B cell (primary cell): Measurements from ENCODE around the gene TMEM131. TPM values are rescaled to one million over a fixed set of nuclear protein-coding genes. Genes with fewer than 3 reads are reported as not detected.

Experiments used
- ATAC-seq: fragments of 200-7000 bp; cut with Tn5 transposase; one replicate; pipeline ENCODE4 v1.10.0; 2021; ENCODE audit warnings: low read depth, mild to moderate bottlenecking, moderate number of reproducible peaks, moderate library complexity
- CTCF ChIA-PET: fragments of 350-600 bp; sonication (Branson Sonifier 250); formaldehyde crosslinking; loops from one replicate; lab custom pipeline; 2021; ENCODE audit warnings: antibody characterized with exemption, inconsistent platforms; lab: Charles Lee
- POLR2A ChIA-PET: fragments of 350-600 bp; sonication (Branson Sonifier 250); formaldehyde crosslinking; loops from one replicate; lab custom pipeline; 2021; ENCODE audit warnings: antibody characterized with exemption; lab: Charles Lee
- DNase-seq: peaks from one replicate; pipeline ENCODE4 v3.0.0; 2013
- H2AFZ ChIP-seq: 2 replicates; pipeline ENCODE4 v1.6.1; 2012; ENCODE audit warnings: mild to moderate bottlenecking, low read depth, low read length; ENCODE audit not compliant: insufficient read depth, poor library complexity, severe bottlenecking
- H3K27ac ChIP-seq, 2 donors: 1 replicate in 1 of 2; 2 replicates in 1 of 2; pipeline ENCODE4 v1.5.1; 2012 to 2013; ENCODE audit warnings: low read length in 2 of 2, mild to moderate bottlenecking in 2 of 2, moderate library complexity in 1 of 2
- H3K27me3 ChIP-seq, 4 experiments: fragments of 200-600 bp in 1 of 4; sonication (generic) in 1 of 4; replicated peaks in 1 of 4; 1 replicate in 2 of 4; 2 replicates in 2 of 4; pipeline versions ENCODE4 v1.6.1 to v1.7.0; 2013 to 2016; ENCODE audit warnings: low read length in 3 of 4, mild to moderate bottlenecking in 2 of 4, mixed read lengths in 1 of 4, moderate library complexity in 1 of 4; ENCODE audit not compliant: insufficient read depth in 4 of 4, control insufficient read depth in 3 of 4; ENCODE audit errors: control extremely low read depth in 1 of 4
- H3K36me3 ChIP-seq, 2 experiments: replicated peaks in 1 of 2; 1 replicate in 1 of 2; 2 replicates in 1 of 2; pipeline versions ENCODE4 v1.6.1 to v1.7.1; 2013; ENCODE audit warnings: low read length in 1 of 2; ENCODE audit not compliant: insufficient read depth in 2 of 2, control insufficient read depth in 1 of 2; ENCODE audit errors: control extremely low read depth in 1 of 2, extremely low read depth in 1 of 2
- H3K4me1 ChIP-seq, 2 donors: fragments of 200-600 bp in 1 of 2; sonication (generic) in 1 of 2; 1 replicate in 1 of 2; 2 replicates in 1 of 2; pipeline versions ENCODE4 v1.5.1 to v1.6.1; 2013 to 2017; ENCODE audit warnings: low read length in 2 of 2; ENCODE audit not compliant: control insufficient read depth in 2 of 2, insufficient read depth in 2 of 2
- H3K4me2 ChIP-seq: replicated peaks from 2 replicates; pipeline ENCODE3; 2012; ENCODE audit warnings: mild to moderate bottlenecking, low read depth, low read length; ENCODE audit not compliant: poor library complexity, severe bottlenecking
- H3K4me3 ChIP-seq, 5 experiments: fragments of 200-600 bp in 1 of 5; sonication (generic) in 1 of 5; 1 replicate in 3 of 5; 2 replicates in 2 of 5; pipeline versions ENCODE4 v1.5.1 to v1.7.0; 2011 to 2016; ENCODE audit warnings: low read length in 4 of 5, mild to moderate bottlenecking in 4 of 5, low read depth in 2 of 5, control low read depth in 1 of 5, moderate library complexity in 1 of 5; ENCODE audit not compliant: insufficient read depth in 1 of 5; ENCODE audit errors: control extremely low read depth in 1 of 5, extremely low read depth in 1 of 5
- H3K79me2 ChIP-seq: fragments of 200-600 bp; sonication (generic); one replicate; pipeline ENCODE4 v1.6.0; 2016; ENCODE audit warnings: low read length; ENCODE audit not compliant: control insufficient read depth, insufficient read depth
- H3K9ac ChIP-seq: fragments of 200-600 bp; sonication (generic); 2 replicates; pipeline ENCODE4 v1.6.1; 2017; ENCODE audit warnings: mild to moderate bottlenecking, low read length, moderate library complexity
- H3K9me3 ChIP-seq, 3 donors: one replicate each; pipeline versions ENCODE4 v1.6.1 to v1.7.1; 2013; ENCODE audit warnings: low read length in 2 of 3; ENCODE audit not compliant: control insufficient read depth in 2 of 3, insufficient read depth in 1 of 3; ENCODE audit errors: control extremely low read depth in 1 of 3
- H4K20me1 ChIP-seq: 2 replicates; pipeline ENCODE4 v1.6.0; 2012; ENCODE audit warnings: mild to moderate bottlenecking, low read length; ENCODE audit not compliant: insufficient read depth, control insufficient read depth, poor library complexity, severe bottlenecking
- H3K27ac Mint-ChIP-seq: one replicate; pipeline ENCODE4 v1.8.0; 2021; ENCODE audit warnings: mixed read lengths
- H3K27me3 Mint-ChIP-seq: one replicate; pipeline ENCODE4 v1.8.0; 2021; ENCODE audit warnings: mixed read lengths
- H3K4me1 Mint-ChIP-seq: one replicate; pipeline ENCODE4 v1.8.0; 2021; ENCODE audit warnings: mixed read lengths
- H3K4me3 Mint-ChIP-seq: one replicate; pipeline ENCODE4 v1.8.0; 2021; ENCODE audit warnings: mixed read lengths
- H3K9me3 Mint-ChIP-seq: one replicate; pipeline ENCODE4 v1.8.0; 2022; ENCODE audit warnings: mixed read lengths; ENCODE audit not compliant: insufficient read depth
- EZH2 ChIP-seq: IDR thresholded peaks from 2 replicates; pipeline ENCODE4 v1.6.1; 2012; ENCODE audit warnings: borderline replicate concordance, low read depth, mild to moderate bottlenecking, moderate library complexity, low read length; ENCODE audit not compliant: insufficient read depth, poor library complexity, severe bottlenecking
- WGBS: methylation state at CpG from one replicate; pipeline ENCODE4 v1.1.5; 2013; ENCODE audit warnings: missing lambda C conversion rate; ENCODE audit not compliant: insufficient coverage; 5-methylcytosine and 5-hydroxymethylcytosine counted together
- intact Hi-C: fragments of 100-400 bp; cut with micrococcal nuclease; formaldehyde crosslinking; loops from one replicate; pipeline ENCODE4 v1.10.0; 2022
- polyA plus RNA-seq: library from polyadenylated mRNA; depleted of rRNA; stranded (reverse); fragments of >200 nt; gene quantifications from 2 replicates; pipeline ENCODE4 v1.2.3, GENCODE V29; 2012
- total RNA-seq, 2 donors: library from RNA; stranded (reverse); fragments of 120-200 nt in 1 of 2; gene quantifications; 1 replicate in 1 of 2; 2 replicates in 1 of 2; pipeline versions ENCODE4 v1.2.3 to v1.2.4, GENCODE V29; 2013 to 2022
- TF ChIP-seq, protein P1 (sequence below): fragments of 200-600 bp; IDR thresholded peaks from one replicate; pipeline ENCODE4 v1.8.0; 2022; ENCODE audit warnings: antibody characterized with exemption, mild to moderate bottlenecking

Gene TMEM131
- total and polyA plus RNA-seq, 2 donors (not counting 1 experiment from before 2014, with no cell fraction given): 24.3 to 101 TPM

DNA sequence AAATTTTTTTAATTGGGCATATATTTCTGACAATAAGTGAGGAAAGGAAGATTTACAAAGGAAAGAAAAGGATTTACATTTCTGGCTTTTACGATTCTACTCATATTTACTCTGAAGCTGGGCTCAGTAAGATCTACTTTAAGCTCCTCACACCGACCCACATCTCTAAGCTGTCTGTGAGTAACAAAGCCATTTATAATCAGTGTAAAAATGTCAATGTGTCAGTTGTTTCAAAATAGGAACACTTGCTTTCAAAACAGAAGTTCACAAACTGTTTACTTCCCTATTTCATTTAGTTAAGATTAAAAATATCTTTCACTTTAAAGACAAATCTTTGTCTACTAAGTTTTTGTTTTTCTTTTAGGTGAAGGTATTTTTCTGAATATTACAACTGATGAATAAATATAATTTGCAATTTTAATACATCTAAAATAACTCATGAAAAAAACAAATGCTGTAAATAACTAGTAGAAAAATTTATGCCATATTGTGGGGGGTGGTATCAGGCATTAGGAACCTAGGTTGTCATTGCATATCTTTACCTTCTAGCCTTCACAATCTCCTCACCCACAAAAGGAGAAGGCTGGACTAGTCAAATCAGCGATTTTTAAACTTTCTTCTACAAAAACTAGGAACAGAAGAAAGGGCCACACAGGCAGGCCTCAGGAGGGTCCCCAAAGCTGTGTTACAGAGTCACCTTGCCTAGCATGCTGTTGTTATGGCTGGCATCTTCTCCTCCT lies 64.5 kb downstream of the TMEM131 start:
- no peaks in the 10 kb centered on the region for H3K27me3 ChIP-seq
- no peaks in the 10 kb centered on the region for H3K9me3 ChIP-seq
- Mint-ChIP-seq H3K4me1 (peaks cover 88% of the 10 kb centered on the region), H3K4me3 (peak overlapping the region; percentile 79), H3K9me3 (no peaks in the 10 kb centered on the region), H3K27ac (peak overlapping the region; percentile 92), H3K27me3 (no peaks in the 10 kb centered on the region)
- ATAC-seq (peak; percentile 46), DNase-seq (peak; percentile 47)
- no peak overlapping the region for H2AFZ ChIP-seq
- H3K9ac ChIP-seq: peak overlapping the region; percentile 8
- peak overlapping the region; percentile 69 to 87 for H3K27ac ChIP-seq
- H3K4me3 ChIP-seq: peak overlapping the region in 2 of 5 experiments; percentile 15 to 36
- intact Hi-C loops: loop anchor here (2.0 to 5.0 kb wide), 5 partner anchors 16 to 82 kb away; no protein-coding TSS in a partner anchor
- peaks cover 71 to 79% of the 10 kb centered on the region in 2 donors for H3K4me1 ChIP-seq
- H3K79me2 ChIP-seq: peaks cover 95% of the 10 kb centered on the region
- 0% methylated on average over 1 of the region's 3 CpGs for WGBS
- H3K36me3 ChIP-seq: peaks cover 3% of the 10 kb centered on the region in 2 experiments
- peaks cover 15% of the 10 kb centered on the region for H4K20me1 ChIP-seq
- POLR2A ChIA-PET: interaction anchor here (0.6 to 0.7 kb wide), 3 partner anchors 22 to 152 kb away, joined by 4 to 13 read pairs (median 5); no protein-coding TSS in a partner anchor
- CTCF ChIA-PET: interaction anchor here (1.0 to 1.5 kb wide), 5 partner anchors 8 to 124 kb away, joined by 3 to 6 read pairs (median 3); no protein-coding TSS in a partner anchor
- TF ChIP-seq, protein P1, sequence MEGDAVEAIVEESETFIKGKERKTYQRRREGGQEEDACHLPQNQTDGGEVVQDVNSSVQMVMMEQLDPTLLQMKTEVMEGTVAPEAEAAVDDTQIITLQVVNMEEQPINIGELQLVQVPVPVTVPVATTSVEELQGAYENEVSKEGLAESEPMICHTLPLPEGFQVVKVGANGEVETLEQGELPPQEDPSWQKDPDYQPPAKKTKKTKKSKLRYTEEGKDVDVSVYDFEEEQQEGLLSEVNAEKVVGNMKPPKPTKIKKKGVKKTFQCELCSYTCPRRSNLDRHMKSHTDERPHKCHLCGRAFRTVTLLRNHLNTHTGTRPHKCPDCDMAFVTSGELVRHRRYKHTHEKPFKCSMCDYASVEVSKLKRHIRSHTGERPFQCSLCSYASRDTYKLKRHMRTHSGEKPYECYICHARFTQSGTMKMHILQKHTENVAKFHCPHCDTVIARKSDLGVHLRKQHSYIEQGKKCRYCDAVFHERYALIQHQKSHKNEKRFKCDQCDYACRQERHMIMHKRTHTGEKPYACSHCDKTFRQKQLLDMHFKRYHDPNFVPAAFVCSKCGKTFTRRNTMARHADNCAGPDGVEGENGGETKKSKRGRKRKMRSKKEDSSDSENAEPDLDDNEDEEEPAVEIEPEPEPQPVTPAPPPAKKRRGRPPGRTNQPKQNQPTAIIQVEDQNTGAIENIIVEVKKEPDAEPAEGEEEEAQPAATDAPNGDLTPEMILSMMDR: no peak
- TF ChIP-seq EZH2: no peak
- H3K4me2 ChIP-seq: peak overlapping the region; percentile 64

DNA sequence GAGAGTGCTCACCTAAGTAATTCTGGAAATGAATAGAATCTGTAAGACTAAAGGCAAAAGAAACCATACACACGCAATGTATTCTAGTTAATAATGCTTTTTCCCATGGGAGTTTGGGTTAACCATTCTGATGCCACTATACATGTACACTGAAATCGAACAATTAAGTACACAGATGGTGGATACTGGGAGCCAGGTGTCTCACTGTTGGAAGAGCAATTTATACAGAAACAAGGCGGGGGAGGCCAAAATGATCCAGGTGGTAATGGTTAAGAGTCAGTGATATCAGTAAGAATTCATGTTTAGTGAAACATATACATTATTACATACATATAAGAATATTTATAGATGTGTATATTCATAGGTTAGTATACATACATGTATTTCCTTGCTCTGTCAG lies 67.2 kb downstream of the TMEM131 start:
- Histone ChIP-seq H3K9me3 (no peaks in the 10 kb centered on the region), H4K20me1 (peaks cover 27% of the 10 kb centered on the region), H3K79me2 (peaks cover 95% of the 10 kb centered on the region), H3K4me2 (no peak overlapping the region), H3K4me1 (peaks cover 52 to 53% of the 10 kb centered on the region in 2 donors), H3K36me3 (peaks cover 7 to 17% of the 10 kb centered on the region in 2 experiments), H2AFZ (no peak overlapping the region), H3K27me3 (no peaks in the 10 kb centered on the region), H3K4me3 (no peak overlapping the region), H3K9ac (no peak overlapping the region), H3K27ac (peak overlapping the region in 1 of 2 donors; percentile 87)
- ATAC-seq (no peak), DNase-seq (no peak)
- H3K27ac Mint-ChIP-seq: peak overlapping the region; percentile 46
- WGBS: no CpG with 5 or more reads among the region's 3 CpGs
- no peaks in the 10 kb centered on the region for H3K27me3 Mint-ChIP-seq
- H3K4me3 Mint-ChIP-seq: no peak overlapping the region
- H3K4me1 Mint-ChIP-seq: peaks cover 63% of the 10 kb centered on the region
- H3K9me3 Mint-ChIP-seq: no peaks in the 10 kb centered on the region
- no peak for TF ChIP-seq EZH2
- TF ChIP-seq, protein P1: no peak
- intact Hi-C loops: no loop called here
- ChIA-PET POLR2A (no interaction called here), CTCF (no interaction called here)
